Pancreas (tissue), 10 donors: ENCODE results near the gene PRKCE. TPM values are rescaled to one million over a fixed set of nuclear protein-coding genes. Genes with fewer than 3 reads are reported as not detected.
A peak's percentile ranks its signal among the peaks of the same experiment; 100 is the strongest.

Experiments used
- ATAC-seq, 4 donors: fragments of 200-7000 bp; cut with Tn5 transposase; one replicate each; pipeline versions ENCODE4 v1.8.0 to v1.9.1; 2020; ENCODE audit warnings: mild to moderate bottlenecking in 4 of 4, moderate library complexity in 4 of 4
- DNase-seq, 6 donors: peaks; one replicate each; pipeline ENCODE4 v3.0.0-alpha.2; 2020
- FAIRE-seq: peaks from 2 replicates; lab custom pipeline; 2012; peaks lifted over from hg19 to GRCh38; lab: Jason Lieb, UNC
- H3K27ac ChIP-seq, 4 donors: fragments of 200-600 bp; sonication (generic); 1 replicate in 3 of 4; 2 replicates in 1 of 4; pipeline versions ENCODE4 v1.5.0 to v1.8.0; 2020
- H3K27me3 ChIP-seq, 4 donors: fragments of 200-600 bp; one replicate each; pipeline ENCODE4 v1.8.0; 2021
- H3K36me3 ChIP-seq, 3 donors: fragments of 200-600 bp; sonication (generic) in 1 of 3; one replicate each; pipeline versions ENCODE4 v1.5.0 to v1.8.0; 2020 to 2021
- H3K4me1 ChIP-seq, 3 donors: fragments of 200-600 bp; one replicate each; pipeline ENCODE4 v1.8.0; 2021
- H3K4me3 ChIP-seq, 4 donors: fragments of 200-600 bp; sonication (generic) in 2 of 4; one replicate each; pipeline versions ENCODE4 v1.5.0 to v1.8.0; 2020 to 2021
- H3K9me3 ChIP-seq, 4 donors: fragments of 200-600 bp; one replicate each; pipeline ENCODE4 v1.8.0; 2021
- CTCF ChIP-seq, 4 donors: fragments of 200-600 bp; sonication (generic) in 3 of 4; IDR thresholded peaks; one replicate each; pipeline versions ENCODE4 v1.5.0 to v1.8.0; 2021; ENCODE audit warnings: antibody characterized with exemption in 4 of 4
- WGBS, 2 donors: extraction: QIAGEN DNeasy Blood & Tissue Kit; methylation state at CpG; one replicate each; pipeline ENCODE4 v1.1.7; 2013; 5-methylcytosine and 5-hydroxymethylcytosine counted together
- intact Hi-C, 3 donors: fragments of 100-400 bp; cut with DNase I; formaldehyde crosslinking; loops; one replicate each; pipeline versions ENCODE4 v1.11.1 to v1.14.2; 2022
- polyA plus RNA-seq, 2 donors: library from polyadenylated mRNA; stranded (reverse); fragments of 200-250 nt; gene quantifications; one replicate each; pipeline ENCODE4 v1.2.3, GENCODE V29; 2013
- total RNA-seq, 6 donors: library from RNA; stranded (reverse); fragmentation: NEBNext Ultra II Directional in 4 of 6; extraction: Animal tissue kit (Norgen Biotek cat#: 25700) in 4 of 6; gene quantifications; one replicate each; pipeline versions ENCODE4 v1.2.1 to v1.2.4, GENCODE V29; 2021 to 2023
- donor health status: healthy with polysubstance abuse.
- donor health status: DM: no; HTN: no; CAD: no; lungs with moderate emphysema.
- donor health status: DM: no; HTN: no; CAD: no.
- donor health status: control.
- donor health status: control.
- donor health status: Bipolar disorder and iron deficiency.
- donor health status: DM: yes; HTN: yes; CAD: no.
- donor health status: DM: no; HTN: no; CAD: no.
- donor health status: DM: no; HTN: no; CAD: no.
- donor health status: DM: yes; HTN: yes; CAD: no.

The PRKCE gene
- total and polyA plus RNA-seq, 8 donors, result 4.0 to 19.4 (median 10.0) TPM

DNA sequence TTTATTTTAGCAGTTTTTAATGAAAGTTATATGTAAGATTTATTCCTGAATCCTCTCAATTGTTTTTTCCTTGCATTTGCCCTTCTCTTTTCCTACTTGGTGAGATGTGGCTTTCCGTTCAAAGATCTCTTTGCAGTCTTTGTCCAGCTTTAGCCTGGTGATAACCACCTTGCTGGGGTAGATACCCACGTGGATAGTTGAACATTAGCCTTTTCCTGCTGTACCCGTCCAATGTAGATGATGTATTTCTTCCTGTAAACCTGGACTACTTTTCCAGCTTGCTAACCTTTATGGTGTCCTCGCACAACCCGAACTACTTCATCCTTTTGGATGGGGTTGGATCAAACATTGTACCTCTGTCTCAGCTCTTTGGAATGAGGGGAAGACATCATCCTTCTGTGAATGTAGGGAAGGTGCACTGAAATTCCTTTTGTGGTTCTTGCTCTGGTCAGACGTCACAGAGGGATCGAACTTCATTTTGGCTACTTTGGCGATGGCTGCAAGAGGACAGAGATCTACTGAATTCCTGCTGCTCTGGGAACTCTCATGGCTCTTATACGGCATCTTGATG is 352.5 kb downstream of the PRKCE start:
- Histone ChIP-seq H3K4me3 (no peak overlapping the region), H3K4me1 (peaks cover 0 to 2% (median 0%) of the 10 kb centered on the region in 3 donors), H3K9me3 (no peaks in the 10 kb centered on the region), H3K27me3 (no peaks in the 10 kb centered on the region), H3K36me3 (peaks cover 0 to 3% (median 0%) of the 10 kb centered on the region in 3 donors), H3K27ac (no peak overlapping the region)
- FAIRE-seq, result no peak
- intact Hi-C loops, result loop anchor here in 2 of 3 donors (10.0 kb wide), 3 partner anchors 291 to 451 kb away; partner anchors contain the start of gene EPAS1 (in 1 of the 2)
- DNase-seq, result no peak
- WGBS, 2 donors, result 78 to 80% methylated on average over 9 of the region's 9 CpGs
- TF ChIP-seq CTCF (IDR thresholded peaks at IDR 0.05), result no peak
- peak in 3 of 4 donors; percentile 42 to 50 (median 42) for ATAC-seq

DNA sequence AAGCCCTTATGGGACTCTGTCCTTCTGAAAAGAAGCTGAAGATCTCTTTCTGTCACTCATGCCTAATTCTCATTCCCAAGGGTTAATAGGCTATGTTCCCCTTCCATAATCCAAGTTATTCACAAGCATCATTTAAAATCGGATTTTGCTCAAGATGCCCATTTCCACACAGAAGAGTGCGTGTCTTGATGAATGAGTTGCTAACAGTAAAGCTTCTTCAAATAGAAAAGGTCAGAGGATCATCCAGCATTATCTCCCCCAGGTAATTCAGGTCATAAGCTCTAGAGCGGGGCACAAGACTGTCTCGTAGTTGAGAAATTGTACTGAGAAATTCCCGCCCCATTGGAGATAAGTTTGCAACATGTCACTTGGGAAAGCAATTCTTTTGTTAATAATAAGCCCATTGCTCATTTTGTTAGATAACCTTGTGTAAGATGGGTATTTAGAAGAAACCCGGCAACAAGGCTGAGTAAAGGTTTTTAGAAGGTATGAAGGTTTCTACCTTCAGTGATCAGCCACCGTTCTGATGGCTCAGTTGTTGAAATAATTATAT is 355.1 kb downstream of the PRKCE start:
- Histone ChIP-seq H3K27ac (no peak overlapping the region), H3K4me3 (no peak overlapping the region), H3K36me3 (peaks cover 0 to 3% (median 0%) of the 10 kb centered on the region in 3 donors), H3K27me3 (no peaks in the 10 kb centered on the region), H3K9me3 (no peaks in the 10 kb centered on the region), H3K4me1 (peaks cover 0 to 2% (median 0%) of the 10 kb centered on the region in 3 donors)
- intact Hi-C loops, result loop anchor here in 2 of 3 donors (10.0 kb wide), 3 partner anchors 288 to 448 kb away; partner anchors contain the start of gene EPAS1 (in 1 of the 2)
- no peak for TF ChIP-seq CTCF (IDR thresholded peaks at IDR 0.05)
- no peak for ATAC-seq
- DNase-seq, result no peak
- 75 to 78% methylated on average over 7 of the region's 7 CpGs for WGBS, 2 donors
- FAIRE-seq, result no peak

DNA sequence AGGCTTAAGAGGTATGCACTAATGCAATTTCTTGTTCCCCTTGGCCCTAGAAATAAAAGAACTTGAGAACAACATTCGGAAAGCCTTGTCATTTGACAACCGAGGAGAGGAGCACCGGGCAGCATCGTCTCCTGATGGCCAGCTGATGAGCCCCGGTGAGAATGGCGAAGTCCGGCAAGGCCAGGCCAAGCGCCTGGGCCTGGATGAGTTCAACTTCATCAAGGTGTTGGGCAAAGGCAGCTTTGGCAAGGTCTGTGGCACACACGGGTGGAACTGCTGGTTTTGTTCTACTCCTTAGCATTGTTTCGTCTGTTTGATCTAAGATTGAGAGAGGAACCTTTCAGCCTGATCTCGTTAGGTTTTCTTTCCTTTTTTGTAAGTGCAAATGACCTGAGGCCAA is 355.9 kb downstream of the PRKCE start:
- intact Hi-C loops, result loop anchor here in 2 of 3 donors (10.0 kb wide), 3 partner anchors 287 to 447 kb away; partner anchors contain the start of gene EPAS1 (in 1 of the 2)
- H3K9me3 ChIP-seq, result no peaks in the 10 kb centered on the region
- whole genome bisulfite sequencing, 2 donors, result 94% methylated on average over 11 of the region's 11 CpGs
- H3K36me3 ChIP-seq, result peaks cover 0 to 3% (median 0%) of the 10 kb centered on the region in 3 donors
- peaks cover 0 to 2% (median 0%) of the 10 kb centered on the region in 3 donors for H3K4me1 ChIP-seq
- DNase-seq, result no peak
- no peak overlapping the region for H3K27ac ChIP-seq
- no peaks in the 10 kb centered on the region for H3K27me3 ChIP-seq
- TF ChIP-seq CTCF (IDR thresholded peaks at IDR 0.05), result no peak
- FAIRE-seq, result no peak
- no peak for ATAC-seq
- H3K4me3 ChIP-seq, result no peak overlapping the region

GRCh38 chr2:46008091-46008870 is 356.8 kb downstream of the PRKCE start:
- peak in 1 of 4 donors; percentile 42 for ATAC-seq
- intact Hi-C loops, result loop anchor here in 2 of 3 donors (10.0 kb wide), 3 partner anchors 287 to 447 kb away; partner anchors contain the start of gene EPAS1 (in 1 of the 2)
- no peaks in the 10 kb centered on the region for H3K9me3 ChIP-seq
- no peak overlapping the region for H3K4me3 ChIP-seq
- no peak for DNase-seq
- WGBS, 2 donors, result 61% methylated on average over 5 of the region's 5 CpGs
- H3K27ac ChIP-seq, result no peak overlapping the region
- FAIRE-seq, result no peak
- peaks cover 0 to 3% (median 0%) of the 10 kb centered on the region in 3 donors for H3K36me3 ChIP-seq
- TF ChIP-seq CTCF (IDR thresholded peaks at IDR 0.05), result no peak
- no peaks in the 10 kb centered on the region for H3K27me3 ChIP-seq
- peaks cover 0 to 2% (median 0%) of the 10 kb centered on the region in 3 donors for H3K4me1 ChIP-seq
